GM23338 (cell line): ENCODE data around the gene FBN2. TPM values are rescaled to one million over a fixed set of nuclear protein-coding genes. Genes with fewer than 3 reads are reported as not detected.

Experiments
- ATAC-seq: fragments of 200-7000 bp; cut with Tn5 transposase; 3 replicates; pipeline ENCODE4 v1.9.1; 2020
- DNase-seq: peaks from one replicate; pipeline ENCODE4 v3.0.0-alpha.2; 2015; ENCODE audit warnings: low spot score
- H2AFZ ChIP-seq: fragments of 200-600 bp; sonication (generic); 2 replicates; pipeline ENCODE4 v1.8.0; 2016; ENCODE audit warnings: antibody characterized with exemption, mild to moderate bottlenecking, moderate library complexity
- H3F3A ChIP-seq: fragments of 200-600 bp; sonication (generic); replicated peaks from 2 replicates; pipeline ENCODE4 v1.8.0; 2017; ENCODE audit warnings: antibody characterized with exemption, mixed run types, low read depth
- H3K27ac ChIP-seq: fragments of 200-600 bp; sonication (generic); 2 replicates; pipeline ENCODE4 v1.6.1; 2016; ENCODE audit warnings: low read depth
- H3K27me3 ChIP-seq: fragments of 200-600 bp; sonication (generic); 2 replicates; pipeline ENCODE4 v1.8.0; 2016; ENCODE audit warnings: mild to moderate bottlenecking, mixed run types, moderate library complexity; ENCODE audit not compliant: insufficient read depth
- H3K36me3 ChIP-seq: fragments of 200-600 bp; sonication (generic); 2 replicates; pipeline ENCODE4 v1.8.0; 2016; ENCODE audit warnings: mild to moderate bottlenecking; ENCODE audit not compliant: insufficient read depth
- H3K4me1 ChIP-seq: fragments of 200-600 bp; sonication (generic); 2 replicates; pipeline ENCODE4 v1.8.0; 2016; ENCODE audit warnings: mild to moderate bottlenecking, moderate library complexity; ENCODE audit not compliant: insufficient read depth
- H3K4me2 ChIP-seq: fragments of 200-600 bp; sonication (generic); 2 replicates; pipeline ENCODE4 v1.7.1; 2017; ENCODE audit warnings: mixed run types
- H3K4me3 ChIP-seq: fragments of 200-600 bp; sonication (generic); 2 replicates; pipeline ENCODE4 v1.6.1; 2016; ENCODE audit warnings: mixed run types
- H3K79me2 ChIP-seq: fragments of 200-600 bp; sonication (generic); replicated peaks from 2 replicates; pipeline ENCODE4 v1.8.0; 2017; ENCODE audit warnings: mild to moderate bottlenecking; ENCODE audit not compliant: insufficient read depth
- H3K9me2 ChIP-seq: fragments of 200-600 bp; sonication (generic); 2 replicates; pipeline ENCODE4 v1.8.0; 2017; ENCODE audit not compliant: insufficient read depth
- H4K20me1 ChIP-seq: fragments of 200-600 bp; sonication (generic); replicated peaks from 2 replicates; pipeline ENCODE4 v1.8.0; 2017; ENCODE audit warnings: mild to moderate bottlenecking; ENCODE audit not compliant: insufficient read depth
- H3K27ac Mint-ChIP-seq: 2 replicates; pipeline ENCODE4 v1.8.0; 2020; ENCODE audit warnings: inconsistent platforms, mild to moderate bottlenecking, moderate library complexity, mixed read lengths
- H3K27me3 Mint-ChIP-seq: 3 replicates; pipeline ENCODE4 v1.8.0; 2022; ENCODE audit warnings: low read depth, mild to moderate bottlenecking, moderate library complexity, mixed read lengths, inconsistent platforms; ENCODE audit not compliant: insufficient read depth, poor library complexity
- H3K36me3 Mint-ChIP-seq: 3 replicates; pipeline ENCODE4 v1.8.0; 2021; ENCODE audit warnings: low read depth, mild to moderate bottlenecking, inconsistent platforms, moderate library complexity, mixed read lengths
- H3K4me1 Mint-ChIP-seq: 3 replicates; pipeline ENCODE4 v1.8.0; 2020; ENCODE audit warnings: mild to moderate bottlenecking, inconsistent platforms, mixed read lengths
- H3K4me3 Mint-ChIP-seq: 3 replicates; pipeline ENCODE4 v1.8.0; 2021; ENCODE audit warnings: moderate library complexity, mild to moderate bottlenecking, inconsistent platforms, mixed read lengths
- H3K9me3 Mint-ChIP-seq: 3 replicates; pipeline ENCODE4 v1.8.0; 2020; ENCODE audit warnings: moderate library complexity, mild to moderate bottlenecking, inconsistent platforms, mixed read lengths
- CREB1 ChIP-seq: fragments of 250-450 bp; sonication (Bioruptor Pico); IDR thresholded peaks from 2 replicates; pipeline ENCODE4 v1.5.0; 2020; ENCODE audit warnings: low read depth, mild to moderate bottlenecking, moderate library complexity
- CTCF ChIP-seq, 2 experiments: fragments of 200-600 bp in 1 of 2; sonication (generic) in 1 of 2; conservative IDR thresholded peaks; 2 replicates each; pipeline versions ENCODE4 v1.5.1 to v1.6.1; 2016 to 2017; ENCODE audit warnings: antibody characterized with exemption in 2 of 2, low read depth in 2 of 2, mild to moderate bottlenecking in 2 of 2, moderate library complexity in 1 of 2
- ETS1 ChIP-seq: IDR thresholded peaks from 2 replicates; pipeline ENCODE4 v1.6.1; 2016; ENCODE audit warnings: antibody characterized with exemption
- EZH2 ChIP-seq: fragments of 200-600 bp; sonication (generic); IDR thresholded peaks from one replicate; pipeline ENCODE4 v1.8.0; 2017; ENCODE audit warnings: antibody characterized with exemption, mild to moderate bottlenecking, low read depth; ENCODE audit not compliant: unreplicated experiment
- EZH2phosphoT487 ChIP-seq: fragments of 200-600 bp; sonication (generic); IDR thresholded peaks from one replicate; pipeline ENCODE4 v1.8.1; 2018; ENCODE audit warnings: antibody characterized with exemption; ENCODE audit not compliant: unreplicated experiment
- JUNB ChIP-seq: IDR thresholded peaks from one replicate; pipeline ENCODE4 v1.6.1; 2016; ENCODE audit warnings: antibody characterized with exemption; ENCODE audit not compliant: unreplicated experiment
- NANOG ChIP-seq: IDR thresholded peaks from 2 replicates; pipeline ENCODE4 v1.6.1; 2016; ENCODE audit warnings: antibody characterized with exemption, borderline replicate concordance
- POLR2AphosphoS5 ChIP-seq: IDR thresholded peaks from 2 replicates; pipeline ENCODE4 v1.6.1; 2016; ENCODE audit warnings: antibody characterized with exemption, low read depth
- REST ChIP-seq: IDR thresholded peaks from one replicate; pipeline ENCODE4 v1.6.1; 2018; ENCODE audit warnings: antibody characterized with exemption; ENCODE audit not compliant: unreplicated experiment
- STAT1 ChIP-seq: IDR thresholded peaks from one replicate; pipeline ENCODE4 v1.6.1; 2016; ENCODE audit warnings: antibody characterized with exemption; ENCODE audit not compliant: unreplicated experiment
- ZNF331 ChIP-seq: fragments of 250-450 bp; sonication (Bioruptor Pico); IDR thresholded peaks from 2 replicates; pipeline ENCODE4 v1.5.0; 2020; ENCODE audit warnings: low read depth, mild to moderate bottlenecking, moderate library complexity
- polyA plus RNA-seq: library from polyadenylated mRNA; unstranded; fragments of >200 nt; fragmentation: Nextera tagmentation; extraction: Ambion mirVana; gene quantifications from 2 replicates; pipeline ENCODE4 v1.2.1, GENCODE V29; 2016
- total RNA-seq: library from RNA; depleted of rRNA; stranded (reverse); fragments of >200 nt; shearing (Covaris generic); gene quantifications from 2 replicates; pipeline ENCODE4 v1.2.3, GENCODE V29; 2014
- TF ChIP-seq, protein P1 (sequence below): fragments of 250-450 bp; sonication (Bioruptor Pico); IDR thresholded peaks from 2 replicates; pipeline ENCODE4 v1.5.0; 2020; ENCODE audit warnings: mild to moderate bottlenecking, moderate library complexity

FBN2 gene
- total and polyA plus RNA-seq, 2 experiments from 2014 or later, result 2.6 to 13.6 TPM

DNA sequence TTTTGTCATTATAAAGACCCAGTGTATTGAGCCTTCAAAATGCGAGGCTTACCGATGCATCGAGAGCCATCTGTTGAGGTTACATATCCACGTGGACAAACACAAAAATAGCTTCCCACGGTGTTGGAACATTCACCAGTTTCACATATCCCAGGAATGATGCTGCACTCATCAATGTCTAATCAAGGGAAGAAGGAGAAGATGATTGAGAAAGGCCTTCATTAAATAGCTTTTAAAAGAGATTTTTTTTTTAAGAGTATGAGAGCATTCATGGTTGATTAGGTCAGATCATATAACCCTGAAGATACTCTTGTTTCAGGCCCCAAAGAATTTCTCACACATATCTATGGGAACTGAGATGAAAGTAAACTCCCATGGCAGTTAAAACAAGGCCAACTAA, 129.4 kb downstream of the FBN2 start:
- Histone ChIP-seq H3K27me3 (no peaks in the 10 kb centered on the region), H3K4me2 (peak overlapping the region; percentile 4; the same call in 1 of the 2 replicates), H3K4me3 (no peak overlapping the region), H2AFZ (no peak overlapping the region), H4K20me1 (no peaks in the 10 kb centered on the region), H3K36me3 (no peaks in the 10 kb centered on the region), H3K27ac (no peak overlapping the region), H3F3A (no peaks in the 10 kb centered on the region), H3K4me1 (peaks cover 31% of the 10 kb centered on the region), H3K9me2 (no peaks in the 10 kb centered on the region), H3K79me2 (no peaks in the 10 kb centered on the region)
- ATAC-seq, result no peak
- H3K4me3 Mint-ChIP-seq, result no peak overlapping the region
- H3K36me3 Mint-ChIP-seq, result no peaks in the 10 kb centered on the region; the same call in 2 of the 3 replicates
- H3K27ac Mint-ChIP-seq, result peak overlapping the region; percentile 55; the same call in 1 of the 2 replicates
- DNase-seq, result no peak
- H3K9me3 Mint-ChIP-seq, result peaks cover 3% of the 10 kb centered on the region; the same call in 1 of the 3 replicates
- H3K4me1 Mint-ChIP-seq, result peaks cover 37% of the 10 kb centered on the region; the same call in 2 of the 3 replicates
- TF ChIP-seq POLR2AphosphoS5 (no peak), ZNF331 (CRISPR knock-in tag) (no peak), CTCF (conservative IDR thresholded peaks at IDR 0.05; ENCODE audit: low read depth in 2 of 2) (no peak), CREB1 (CRISPR knock-in tag) (no peak), NANOG (no peak), STAT1 (no peak), REST (no peak), EZH2 (no peak), ETS1 (no peak), JUNB (no peak), EZH2phosphoT487 (no peak)
- TF ChIP-seq, protein P1, sequence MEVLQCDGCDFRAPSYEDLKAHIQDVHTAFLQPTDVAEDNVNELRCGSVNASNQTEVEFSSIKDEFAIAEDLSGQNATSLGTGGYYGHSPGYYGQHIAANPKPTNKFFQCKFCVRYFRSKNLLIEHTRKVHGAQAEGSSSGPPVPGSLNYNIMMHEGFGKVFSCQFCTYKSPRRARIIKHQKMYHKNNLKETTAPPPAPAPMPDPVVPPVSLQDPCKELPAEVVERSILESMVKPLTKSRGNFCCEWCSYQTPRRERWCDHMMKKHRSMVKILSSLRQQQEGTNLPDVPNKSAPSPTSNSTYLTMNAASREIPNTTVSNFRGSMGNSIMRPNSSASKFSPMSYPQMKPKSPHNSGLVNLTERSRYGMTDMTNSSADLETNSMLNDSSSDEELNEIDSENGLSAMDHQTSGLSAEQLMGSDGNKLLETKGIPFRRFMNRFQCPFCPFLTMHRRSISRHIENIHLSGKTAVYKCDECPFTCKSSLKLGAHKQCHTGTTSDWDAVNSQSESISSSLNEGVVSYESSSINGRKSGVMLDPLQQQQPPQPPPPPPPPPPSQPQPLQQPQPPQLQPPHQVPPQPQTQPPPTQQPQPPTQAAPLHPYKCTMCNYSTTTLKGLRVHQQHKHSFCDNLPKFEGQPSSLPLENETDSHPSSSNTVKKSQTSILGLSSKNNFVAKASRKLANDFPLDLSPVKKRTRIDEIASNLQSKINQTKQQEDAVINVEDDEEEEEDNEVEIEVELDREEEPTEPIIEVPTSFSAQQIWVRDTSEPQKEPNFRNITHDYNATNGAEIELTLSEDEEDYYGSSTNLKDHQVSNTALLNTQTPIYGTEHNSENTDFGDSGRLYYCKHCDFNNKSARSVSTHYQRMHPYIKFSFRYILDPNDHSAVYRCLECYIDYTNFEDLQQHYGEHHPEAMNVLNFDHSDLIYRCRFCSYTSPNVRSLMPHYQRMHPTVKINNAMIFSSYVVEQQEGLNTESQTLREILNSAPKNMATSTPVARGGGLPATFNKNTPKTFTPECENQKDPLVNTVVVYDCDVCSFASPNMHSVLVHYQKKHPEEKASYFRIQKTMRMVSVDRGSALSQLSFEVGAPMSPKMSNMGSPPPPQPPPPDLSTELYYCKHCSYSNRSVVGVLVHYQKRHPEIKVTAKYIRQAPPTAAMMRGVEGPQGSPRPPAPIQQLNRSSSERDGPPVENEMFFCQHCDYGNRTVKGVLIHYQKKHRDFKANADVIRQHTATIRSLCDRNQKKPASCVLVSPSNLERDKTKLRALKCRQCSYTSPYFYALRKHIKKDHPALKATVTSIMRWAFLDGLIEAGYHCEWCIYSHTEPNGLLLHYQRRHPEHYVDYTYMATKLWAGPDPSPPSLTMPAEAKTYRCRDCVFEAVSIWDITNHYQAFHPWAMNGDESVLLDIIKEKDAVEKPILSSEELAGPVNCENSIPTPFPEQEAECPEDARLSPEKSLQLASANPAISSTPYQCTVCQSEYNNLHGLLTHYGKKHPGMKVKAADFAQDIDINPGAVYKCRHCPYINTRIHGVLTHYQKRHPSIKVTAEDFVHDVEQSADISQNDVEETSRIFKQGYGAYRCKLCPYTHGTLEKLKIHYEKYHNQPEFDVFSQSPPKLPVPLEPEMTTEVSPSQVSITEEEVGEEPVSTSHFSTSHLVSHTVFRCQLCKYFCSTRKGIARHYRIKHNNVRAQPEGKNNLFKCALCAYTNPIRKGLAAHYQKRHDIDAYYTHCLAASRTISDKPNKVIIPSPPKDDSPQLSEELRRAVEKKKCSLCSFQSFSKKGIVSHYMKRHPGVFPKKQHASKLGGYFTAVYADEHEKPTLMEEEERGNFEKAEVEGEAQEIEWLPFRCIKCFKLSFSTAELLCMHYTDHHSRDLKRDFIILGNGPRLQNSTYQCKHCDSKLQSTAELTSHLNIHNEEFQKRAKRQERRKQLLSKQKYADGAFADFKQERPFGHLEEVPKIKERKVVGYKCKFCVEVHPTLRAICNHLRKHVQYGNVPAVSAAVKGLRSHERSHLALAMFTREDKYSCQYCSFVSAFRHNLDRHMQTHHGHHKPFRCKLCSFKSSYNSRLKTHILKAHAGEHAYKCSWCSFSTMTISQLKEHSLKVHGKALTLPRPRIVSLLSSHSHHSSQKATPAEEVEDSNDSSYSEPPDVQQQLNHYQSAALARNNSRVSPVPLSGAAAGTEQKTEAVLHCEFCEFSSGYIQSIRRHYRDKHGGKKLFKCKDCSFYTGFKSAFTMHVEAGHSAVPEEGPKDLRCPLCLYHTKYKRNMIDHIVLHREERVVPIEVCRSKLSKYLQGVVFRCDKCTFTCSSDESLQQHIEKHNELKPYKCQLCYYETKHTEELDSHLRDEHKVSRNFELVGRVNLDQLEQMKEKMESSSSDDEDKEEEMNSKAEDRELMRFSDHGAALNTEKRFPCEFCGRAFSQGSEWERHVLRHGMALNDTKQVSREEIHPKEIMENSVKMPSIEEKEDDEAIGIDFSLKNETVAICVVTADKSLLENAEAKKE, result no peak
- peaks cover 2% of the 10 kb centered on the region for H3K27me3 Mint-ChIP-seq
